ENCODE measurements around the gene TMEM135.

- TF ChIP-seq, protein P1, sequence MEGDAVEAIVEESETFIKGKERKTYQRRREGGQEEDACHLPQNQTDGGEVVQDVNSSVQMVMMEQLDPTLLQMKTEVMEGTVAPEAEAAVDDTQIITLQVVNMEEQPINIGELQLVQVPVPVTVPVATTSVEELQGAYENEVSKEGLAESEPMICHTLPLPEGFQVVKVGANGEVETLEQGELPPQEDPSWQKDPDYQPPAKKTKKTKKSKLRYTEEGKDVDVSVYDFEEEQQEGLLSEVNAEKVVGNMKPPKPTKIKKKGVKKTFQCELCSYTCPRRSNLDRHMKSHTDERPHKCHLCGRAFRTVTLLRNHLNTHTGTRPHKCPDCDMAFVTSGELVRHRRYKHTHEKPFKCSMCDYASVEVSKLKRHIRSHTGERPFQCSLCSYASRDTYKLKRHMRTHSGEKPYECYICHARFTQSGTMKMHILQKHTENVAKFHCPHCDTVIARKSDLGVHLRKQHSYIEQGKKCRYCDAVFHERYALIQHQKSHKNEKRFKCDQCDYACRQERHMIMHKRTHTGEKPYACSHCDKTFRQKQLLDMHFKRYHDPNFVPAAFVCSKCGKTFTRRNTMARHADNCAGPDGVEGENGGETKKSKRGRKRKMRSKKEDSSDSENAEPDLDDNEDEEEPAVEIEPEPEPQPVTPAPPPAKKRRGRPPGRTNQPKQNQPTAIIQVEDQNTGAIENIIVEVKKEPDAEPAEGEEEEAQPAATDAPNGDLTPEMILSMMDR (conservative IDR thresholded peaks at IDR 0.05; ENCODE audit: low read depth, low read length) = no peak
- TF ChIP-seq EZH2phosphoT487 (IDR thresholded peaks at IDR 0.05; ENCODE audit: borderline replicate concordance, low read length) (no peak), EZH2 (IDR thresholded peaks at IDR 0.05; ENCODE audit: low read length, unreplicated experiment) (no peak)
These were observed 175.2 kb downstream of the TMEM135 start for GRCh38 chr11:87212891-87213290.

All from PC-3 (cell line).